Measurements from ENCODE around the gene ROCK2. TPM values are rescaled to one million over a fixed set of nuclear protein-coding genes. Genes with fewer than 3 reads are reported as not detected.

Gene ROCK2
- 1 to 10 TPM; 3.4 to 5.4 TPM for polyA plus RNA-seq

DNA sequence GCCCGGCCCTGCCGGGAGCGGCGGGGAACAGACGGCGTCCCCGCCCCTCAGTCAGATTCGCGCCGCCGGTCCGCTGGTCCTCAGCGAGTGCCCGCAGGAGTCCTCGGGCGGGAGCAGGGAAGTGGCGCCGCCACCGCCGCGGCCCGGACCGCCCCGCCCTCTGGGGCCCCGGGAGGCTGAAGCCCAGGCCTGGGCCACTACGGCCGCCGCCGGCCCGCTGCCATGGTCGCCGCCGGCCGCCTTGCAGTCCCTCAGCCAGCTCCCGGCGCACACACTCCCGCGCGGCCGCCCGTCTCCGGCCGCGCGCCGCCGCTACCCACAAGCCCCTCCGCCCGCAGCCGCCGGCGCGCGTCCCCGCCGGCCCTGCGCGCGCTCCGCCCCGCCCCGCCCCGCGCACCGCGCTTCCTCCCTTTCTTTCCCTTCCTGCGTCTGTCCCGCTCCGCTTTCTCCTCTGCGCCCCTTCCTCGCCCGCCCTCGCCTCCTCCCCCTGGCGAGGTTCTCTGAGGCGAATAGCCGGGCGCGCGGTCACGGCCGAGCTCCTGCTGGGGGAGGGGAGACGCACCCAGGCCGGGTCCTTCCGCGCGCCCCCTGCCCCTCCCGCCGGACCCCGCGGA lies at the start of gene ROCK2:
ROCK2 (minus strand) TSS at position 295 of the 614 bp plus-strand sequence. CDS start 500 bp downstream, outside the sequence.
- Histone ChIP-seq H3K4me3 (ENCODE audit: low read depth in 1 of 2, low read length in 2 of 2) (peak within 1 kb of the TSS; percentile 81 to 97), H3K27me3 (ENCODE audit: control insufficient read depth in 1 of 2, insufficient read depth in 2 of 2, low read length in 2 of 2) (no peaks in the 10 kb centered on the region), H3K27ac (ENCODE audit: low read depth in 2 of 2, low read length in 1 of 2) (peak within 1 kb of the TSS; percentile 92 to 98), H3K4me1 (ENCODE audit: control insufficient read depth in 2 of 2, insufficient read depth in 2 of 2, low read length in 1 of 2) (no peaks in the 10 kb centered on the region), H3K9me3 (ENCODE audit: control insufficient read depth in 2 of 2, insufficient read depth in 1 of 2, low read depth in 1 of 2, low read length in 1 of 2) (no peaks in the 10 kb centered on the region), H3K36me3 (ENCODE audit: control insufficient read depth in 2 of 2, insufficient read depth in 2 of 2, low read length in 1 of 2) (no peaks in the 10 kb centered on the region)
- 0 to 2% methylated on average over 36 to 90 of the region's 90 CpGs for WGBS, 2 donors

DNA sequence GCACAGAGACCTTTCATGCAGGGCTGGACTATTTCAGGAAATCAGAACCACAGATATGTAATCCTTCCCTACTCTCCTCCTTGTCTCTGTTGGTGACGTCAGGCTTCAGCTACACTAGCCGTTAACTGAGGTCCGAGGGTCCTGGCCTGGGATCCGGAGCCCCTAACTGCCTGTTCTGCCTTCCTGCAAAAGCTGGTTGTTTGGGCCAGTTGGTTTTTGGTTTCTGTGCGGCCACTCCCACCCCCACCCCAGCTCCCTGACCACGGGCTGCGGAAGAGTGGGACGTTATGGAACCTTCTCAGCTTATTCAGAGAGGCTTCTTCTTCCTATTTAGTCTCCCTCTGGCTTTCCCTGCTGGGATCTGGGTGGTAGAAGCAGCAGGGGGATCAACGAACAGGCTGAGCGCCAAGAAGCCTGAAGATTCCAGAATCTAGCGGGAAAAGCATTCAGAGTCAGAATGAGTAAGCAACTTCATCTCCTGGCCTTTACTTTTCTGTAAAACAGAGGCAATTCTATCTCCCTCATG lies 49.3 kb upstream of the ROCK2 start:
- no peaks in the 10 kb centered on the region for H3K9me3 ChIP-seq (ENCODE audit: control insufficient read depth in 2 of 2, insufficient read depth in 1 of 2, low read depth in 1 of 2, low read length in 1 of 2)
- H3K27me3 ChIP-seq (ENCODE audit: control insufficient read depth in 1 of 2, insufficient read depth in 2 of 2, low read length in 2 of 2) = no peaks in the 10 kb centered on the region
- no peak overlapping the region for H3K4me3 ChIP-seq (ENCODE audit: low read depth in 1 of 2, low read length in 2 of 2)
- 65 to 69% methylated on average over 11 of the region's 11 CpGs for WGBS, 2 donors
- peaks cover 0 to 4% of the 10 kb centered on the region in 2 donors for H3K4me1 ChIP-seq (ENCODE audit: control insufficient read depth in 2 of 2, insufficient read depth in 2 of 2, low read length in 1 of 2)
- H3K36me3 ChIP-seq (ENCODE audit: control insufficient read depth in 2 of 2, insufficient read depth in 2 of 2, low read length in 1 of 2) = no peaks in the 10 kb centered on the region
- peak overlapping the region in 1 of 2 donors; percentile 36 for H3K27ac ChIP-seq (ENCODE audit: low read depth in 2 of 2, low read length in 1 of 2)

DNA sequence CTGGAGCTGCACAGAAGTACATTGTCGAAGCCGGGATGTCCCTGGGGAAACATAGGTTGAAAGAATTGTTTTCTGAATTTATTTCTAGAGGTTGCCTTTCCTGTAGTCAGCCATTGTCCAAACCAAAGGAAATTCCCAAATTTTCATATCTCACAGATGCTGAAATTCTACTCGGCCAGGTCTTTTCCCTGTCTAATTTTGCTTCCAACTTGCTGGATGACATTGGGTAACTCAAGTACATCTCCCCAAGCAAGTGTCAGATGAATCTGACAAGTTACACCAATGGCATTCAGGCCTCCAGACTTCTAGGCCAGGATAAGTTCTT lies 47.5 kb upstream of the ROCK2 start:
- 36% methylated on average over 3 of the region's 3 CpGs for WGBS, 2 donors
- H3K4me3 ChIP-seq (ENCODE audit: low read depth in 1 of 2, low read length in 2 of 2) = no peak overlapping the region
- H3K36me3 ChIP-seq (ENCODE audit: control insufficient read depth in 2 of 2, insufficient read depth in 2 of 2, low read length in 1 of 2) = no peaks in the 10 kb centered on the region
- peaks cover 0 to 2% of the 10 kb centered on the region in 2 donors for H3K9me3 ChIP-seq (ENCODE audit: control insufficient read depth in 2 of 2, insufficient read depth in 1 of 2, low read depth in 1 of 2, low read length in 1 of 2)
- no peak overlapping the region for H3K27ac ChIP-seq (ENCODE audit: low read depth in 2 of 2, low read length in 1 of 2)
- H3K4me1 ChIP-seq (ENCODE audit: control insufficient read depth in 2 of 2, insufficient read depth in 2 of 2, low read length in 1 of 2) = peaks cover 0 to 4% of the 10 kb centered on the region in 2 donors
- no peaks in the 10 kb centered on the region for H3K27me3 ChIP-seq (ENCODE audit: control insufficient read depth in 1 of 2, insufficient read depth in 2 of 2, low read length in 2 of 2)

DNA sequence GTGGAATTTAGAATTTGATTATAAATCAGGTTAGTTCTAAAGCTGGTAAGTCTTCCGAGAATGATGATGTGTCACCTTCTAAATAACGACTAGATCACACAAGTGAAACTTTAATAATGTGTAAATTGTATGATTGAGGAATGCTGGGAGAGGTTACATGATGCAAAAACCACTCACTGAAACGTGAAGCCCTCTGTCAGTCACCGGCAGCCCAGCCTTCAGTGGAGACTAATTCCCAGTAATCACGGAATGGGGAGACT lies 45.9 kb upstream of the ROCK2 start:
- H3K9me3 ChIP-seq (ENCODE audit: control insufficient read depth in 2 of 2, insufficient read depth in 1 of 2, low read depth in 1 of 2, low read length in 1 of 2) = peaks cover 0 to 2% of the 10 kb centered on the region in 2 donors
- H3K4me3 ChIP-seq (ENCODE audit: low read depth in 1 of 2, low read length in 2 of 2) = no peak overlapping the region
- H3K36me3 ChIP-seq (ENCODE audit: control insufficient read depth in 2 of 2, insufficient read depth in 2 of 2, low read length in 1 of 2) = no peaks in the 10 kb centered on the region
- no peaks in the 10 kb centered on the region for H3K27me3 ChIP-seq (ENCODE audit: control insufficient read depth in 1 of 2, insufficient read depth in 2 of 2, low read length in 2 of 2)
- H3K4me1 ChIP-seq (ENCODE audit: control insufficient read depth in 2 of 2, insufficient read depth in 2 of 2, low read length in 1 of 2) = peaks cover 0 to 8% of the 10 kb centered on the region in 2 donors
- 70 to 74% methylated on average over 5 of the region's 5 CpGs for WGBS, 2 donors
- H3K27ac ChIP-seq (ENCODE audit: low read depth in 2 of 2, low read length in 1 of 2) = no peak overlapping the region

DNA sequence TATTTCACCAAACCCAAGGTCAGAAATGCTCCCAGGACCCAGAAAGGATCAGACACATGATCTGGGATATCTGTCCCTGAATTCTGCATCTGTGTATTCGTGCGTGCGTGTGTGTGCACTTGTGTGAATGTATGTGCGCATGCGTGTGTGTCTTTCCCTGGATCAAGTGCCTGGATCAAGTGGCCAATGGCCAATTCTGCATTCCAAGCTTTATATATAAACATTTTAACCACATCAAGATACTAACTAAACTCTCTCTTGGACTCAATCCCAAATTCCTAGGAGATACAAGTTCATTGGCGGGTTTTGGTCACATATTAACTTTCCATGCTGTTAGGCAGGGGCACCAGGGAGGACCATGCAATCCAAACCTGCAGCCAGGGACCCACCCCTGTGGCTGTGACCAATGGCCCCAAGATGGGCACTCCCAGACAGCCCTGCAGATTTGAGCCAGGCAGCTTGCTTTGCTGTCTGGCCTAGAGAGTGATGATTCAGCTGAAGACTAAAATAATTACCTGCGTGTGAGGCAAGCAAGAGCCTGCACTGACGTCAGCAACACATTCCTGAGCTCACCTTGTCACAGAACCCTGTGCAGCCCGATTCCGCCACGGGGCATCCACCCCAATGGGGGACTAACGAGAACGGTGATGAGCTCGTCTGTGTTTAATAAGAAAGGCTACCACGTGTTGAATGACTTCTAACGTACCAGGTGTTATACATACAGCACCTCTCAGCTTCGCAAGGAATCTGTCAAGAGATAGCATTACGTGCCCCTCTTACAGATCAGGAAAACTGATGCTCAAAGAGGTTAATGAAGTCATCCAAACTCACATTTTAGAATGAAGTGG lies 45.3 kb upstream of the ROCK2 start:
- 62 to 64% methylated on average over 18 of the region's 18 CpGs for WGBS, 2 donors
- H3K4me1 ChIP-seq (ENCODE audit: control insufficient read depth in 2 of 2, insufficient read depth in 2 of 2, low read length in 1 of 2) = peaks cover 0 to 8% of the 10 kb centered on the region in 2 donors

DNA sequence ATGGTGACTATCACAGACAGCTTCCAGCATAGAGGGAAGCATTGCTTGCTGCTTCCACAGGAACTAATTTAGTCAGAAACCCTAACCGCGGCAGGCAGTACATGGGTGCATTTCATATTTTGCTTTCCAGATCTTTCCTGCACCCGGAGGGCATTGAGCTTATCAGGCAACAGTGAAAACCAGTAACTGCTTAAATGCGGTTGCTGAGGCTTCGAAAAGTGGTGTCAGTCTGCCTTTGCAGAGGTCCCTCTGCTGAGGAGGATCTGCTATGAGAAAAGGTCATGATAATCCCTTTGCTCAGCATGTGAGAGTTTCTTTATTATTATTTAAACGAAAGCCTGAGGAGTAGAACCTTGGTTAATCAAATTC lies 44.6 kb upstream of the ROCK2 start:
- Histone ChIP-seq H3K27me3 (ENCODE audit: control insufficient read depth in 1 of 2, insufficient read depth in 2 of 2, low read length in 2 of 2) (no peaks in the 10 kb centered on the region), H3K4me3 (ENCODE audit: low read depth in 1 of 2, low read length in 2 of 2) (no peak overlapping the region), H3K36me3 (ENCODE audit: control insufficient read depth in 2 of 2, insufficient read depth in 2 of 2, low read length in 1 of 2) (no peaks in the 10 kb centered on the region), H3K9me3 (ENCODE audit: control insufficient read depth in 2 of 2, insufficient read depth in 1 of 2, low read depth in 1 of 2, low read length in 1 of 2) (peaks cover 0 to 2% of the 10 kb centered on the region in 2 donors), H3K4me1 (ENCODE audit: control insufficient read depth in 2 of 2, insufficient read depth in 2 of 2, low read length in 1 of 2) (peaks cover 0 to 8% of the 10 kb centered on the region in 2 donors), H3K27ac (ENCODE audit: low read depth in 2 of 2, low read length in 1 of 2) (no peak overlapping the region)
- 81 to 84% methylated on average over 6 of the region's 6 CpGs for WGBS, 2 donors

More for the DNA sequence above, 45.3 kb upstream of the ROCK2 start:
- peaks cover 0 to 2% of the 10 kb centered on the region in 2 donors for H3K9me3 ChIP-seq (ENCODE audit: control insufficient read depth in 2 of 2, insufficient read depth in 1 of 2, low read depth in 1 of 2, low read length in 1 of 2)
- no peaks in the 10 kb centered on the region for H3K27me3 ChIP-seq (ENCODE audit: control insufficient read depth in 1 of 2, insufficient read depth in 2 of 2, low read length in 2 of 2)
- H3K36me3 ChIP-seq (ENCODE audit: control insufficient read depth in 2 of 2, insufficient read depth in 2 of 2, low read length in 1 of 2) = no peaks in the 10 kb centered on the region
- H3K27ac ChIP-seq (ENCODE audit: low read depth in 2 of 2, low read length in 1 of 2) = peak overlapping the region in 1 of 2 donors; percentile 17
- no peak overlapping the region for H3K4me3 ChIP-seq (ENCODE audit: low read depth in 1 of 2, low read length in 2 of 2)

DNA sequence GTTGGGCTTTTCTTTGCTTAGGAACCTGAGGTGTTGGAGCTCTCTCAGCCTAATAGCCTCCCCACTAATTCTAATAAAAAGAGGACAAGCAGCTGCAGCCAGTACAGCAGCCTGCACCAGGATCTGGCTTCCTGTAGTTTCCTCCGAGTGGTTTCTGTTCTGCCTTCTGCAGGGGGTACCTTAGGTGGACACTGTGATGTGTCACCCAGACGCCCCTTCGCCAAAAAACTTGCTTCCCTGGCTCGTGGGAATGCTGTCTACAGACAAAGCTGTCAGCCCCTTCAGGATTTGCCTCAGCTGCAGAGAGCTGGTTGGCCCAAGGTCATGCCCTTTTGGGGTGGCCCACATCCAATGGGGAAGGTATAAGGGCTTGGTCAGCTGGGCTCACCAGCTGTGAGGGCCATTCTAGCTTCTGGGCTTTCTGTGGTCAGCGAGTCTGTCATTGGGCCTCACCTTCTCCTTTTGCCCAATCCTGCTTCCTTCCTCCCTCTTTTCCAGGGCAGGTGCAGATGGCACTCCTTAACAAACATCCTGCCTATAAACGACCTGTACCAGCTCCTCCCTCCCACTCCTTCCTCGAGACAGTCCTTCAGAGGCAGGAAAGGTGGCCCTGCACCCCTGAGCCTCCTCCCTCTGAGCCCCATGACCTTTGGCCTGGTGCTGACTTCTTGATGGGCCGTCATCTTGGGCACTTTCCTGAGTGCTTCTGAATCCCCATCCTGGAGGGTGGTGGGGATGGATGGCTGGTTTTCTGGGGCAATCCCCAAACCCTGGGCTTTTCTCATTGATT lies 44.0 kb upstream of the ROCK2 start:
- WGBS, 2 donors = 63 to 71% methylated on average over 8 of the region's 8 CpGs

DNA sequence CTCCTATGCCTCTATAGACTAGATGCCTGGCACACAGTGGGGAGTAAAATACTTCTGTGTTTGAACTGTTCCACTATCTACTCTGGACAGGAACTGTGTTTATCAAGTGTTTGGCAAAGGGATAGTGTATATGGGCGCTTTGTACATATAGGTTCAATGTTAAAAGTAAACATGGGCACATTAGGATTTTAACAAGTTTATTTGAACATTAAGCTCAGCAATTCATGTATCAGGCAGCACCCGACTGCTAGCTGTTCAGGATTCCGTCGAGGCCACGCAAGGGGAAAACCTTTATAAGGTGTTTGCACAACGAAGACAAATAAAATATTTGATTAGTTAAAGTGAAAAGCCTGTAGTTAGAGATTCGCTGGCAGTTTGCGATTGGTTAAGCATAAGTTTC lies 43.4 kb upstream of the ROCK2 start:
- WGBS, 2 donors = 59 to 74% methylated on average over 8 of the region's 8 CpGs
- no peak overlapping the region for H3K27ac ChIP-seq (ENCODE audit: low read depth in 2 of 2, low read length in 1 of 2)
- no peaks in the 10 kb centered on the region for H3K36me3 ChIP-seq (ENCODE audit: control insufficient read depth in 2 of 2, insufficient read depth in 2 of 2, low read length in 1 of 2)
- no peak overlapping the region for H3K4me3 ChIP-seq (ENCODE audit: low read depth in 1 of 2, low read length in 2 of 2)
- peaks cover 0 to 2% of the 10 kb centered on the region in 2 donors for H3K9me3 ChIP-seq (ENCODE audit: control insufficient read depth in 2 of 2, insufficient read depth in 1 of 2, low read depth in 1 of 2, low read length in 1 of 2)
- no peaks in the 10 kb centered on the region for H3K27me3 ChIP-seq (ENCODE audit: control insufficient read depth in 1 of 2, insufficient read depth in 2 of 2, low read length in 2 of 2)
- H3K4me1 ChIP-seq (ENCODE audit: control insufficient read depth in 2 of 2, insufficient read depth in 2 of 2, low read length in 1 of 2) = peaks cover 0 to 8% of the 10 kb centered on the region in 2 donors

More for the DNA sequence above, 44.0 kb upstream of the ROCK2 start:
- Histone ChIP-seq H3K36me3 (ENCODE audit: control insufficient read depth in 2 of 2, insufficient read depth in 2 of 2, low read length in 1 of 2) (no peaks in the 10 kb centered on the region), H3K4me1 (ENCODE audit: control insufficient read depth in 2 of 2, insufficient read depth in 2 of 2, low read length in 1 of 2) (peaks cover 0 to 8% of the 10 kb centered on the region in 2 donors), H3K27me3 (ENCODE audit: control insufficient read depth in 1 of 2, insufficient read depth in 2 of 2, low read length in 2 of 2) (no peaks in the 10 kb centered on the region), H3K27ac (ENCODE audit: low read depth in 2 of 2, low read length in 1 of 2) (no peak overlapping the region), H3K9me3 (ENCODE audit: control insufficient read depth in 2 of 2, insufficient read depth in 1 of 2, low read depth in 1 of 2, low read length in 1 of 2) (peaks cover 0 to 2% of the 10 kb centered on the region in 2 donors), H3K4me3 (ENCODE audit: low read depth in 1 of 2, low read length in 2 of 2) (no peak overlapping the region)

DNA sequence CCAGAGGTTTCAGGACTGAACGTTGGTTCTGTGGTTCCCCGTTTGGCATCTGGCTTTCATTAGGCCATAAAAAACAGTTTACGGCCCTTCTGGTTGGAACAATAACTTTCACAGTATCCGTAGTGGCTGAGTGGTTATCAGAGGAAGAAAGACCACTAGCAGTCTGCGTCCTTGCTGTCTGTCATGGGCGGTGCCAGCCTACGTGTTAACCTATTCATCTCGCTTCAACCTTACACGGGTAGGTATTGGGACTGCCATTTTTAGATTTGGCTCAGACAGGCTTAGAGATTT lies 42.6 kb upstream of the ROCK2 start:
- Histone ChIP-seq H3K4me1 (ENCODE audit: control insufficient read depth in 2 of 2, insufficient read depth in 2 of 2, low read length in 1 of 2) (peaks cover 0 to 8% of the 10 kb centered on the region in 2 donors), H3K36me3 (ENCODE audit: control insufficient read depth in 2 of 2, insufficient read depth in 2 of 2, low read length in 1 of 2) (no peaks in the 10 kb centered on the region), H3K27ac (ENCODE audit: low read depth in 2 of 2, low read length in 1 of 2) (no peak overlapping the region), H3K9me3 (ENCODE audit: control insufficient read depth in 2 of 2, insufficient read depth in 1 of 2, low read depth in 1 of 2, low read length in 1 of 2) (peaks cover 0 to 2% of the 10 kb centered on the region in 2 donors), H3K4me3 (ENCODE audit: low read depth in 1 of 2, low read length in 2 of 2) (no peak overlapping the region), H3K27me3 (ENCODE audit: control insufficient read depth in 1 of 2, insufficient read depth in 2 of 2, low read length in 2 of 2) (no peaks in the 10 kb centered on the region)
- WGBS, 2 donors = 72 to 76% methylated on average over 9 of the region's 9 CpGs
